A549 (cell line): ENCODE measurements around the gene LCN15.

Experiments
- BHLHE40 ChIP-seq: IDR thresholded peaks from 2 replicates; pipeline ENCODE4 v1.6.1; 2012; ENCODE audit warnings: low read depth, low read length, inconsistent platforms
- EP300 ChIP-seq, 2 experiments: fragments of >200 bp; sonication (Bioruptor Twin); formaldehyde crosslinking; IDR thresholded peaks; 2 replicates in 1 of 2; 3 replicates in 1 of 2; pipeline ENCODE4 v1.6.1; 2016 to 2017
- MAFK ChIP-seq: fragments of 450-650 bp; IDR thresholded peaks from 2 replicates; pipeline ENCODE4 v1.6.1; 2014; ENCODE audit not compliant: partially characterized antibody
- MAX ChIP-seq: IDR thresholded peaks from 2 replicates; pipeline ENCODE4 v1.6.1; 2012
- NFE2L2 ChIP-seq: fragments of 150-350 bp; conservative IDR thresholded peaks from 2 replicates; pipeline ENCODE4 v1.6.1; 2014; ENCODE audit warnings: low read length
- POLR2A ChIP-seq: IDR thresholded peaks from 2 replicates; pipeline ENCODE4 v1.6.1; 2012; ENCODE audit warnings: mild to moderate bottlenecking, low read length
- REST ChIP-seq: fragments of 200-600 bp; sonication (generic); IDR thresholded peaks from 2 replicates; pipeline ENCODE4 v1.6.1; 2016; ENCODE audit warnings: antibody characterized with exemption, mild to moderate bottlenecking, moderate library complexity
- TF ChIP-seq, protein P1 (sequence below): fragments of >200 bp; sonication (Bioruptor Twin); formaldehyde crosslinking; IDR thresholded peaks from 3 replicates; pipeline ENCODE4 v1.5.1; 2016
- TF ChIP-seq, protein P2 (sequence below): fragments of >200 bp; sonication (Bioruptor Twin); formaldehyde crosslinking; IDR thresholded peaks from 2 replicates; pipeline ENCODE4 v1.6.1; 2016

DNA sequence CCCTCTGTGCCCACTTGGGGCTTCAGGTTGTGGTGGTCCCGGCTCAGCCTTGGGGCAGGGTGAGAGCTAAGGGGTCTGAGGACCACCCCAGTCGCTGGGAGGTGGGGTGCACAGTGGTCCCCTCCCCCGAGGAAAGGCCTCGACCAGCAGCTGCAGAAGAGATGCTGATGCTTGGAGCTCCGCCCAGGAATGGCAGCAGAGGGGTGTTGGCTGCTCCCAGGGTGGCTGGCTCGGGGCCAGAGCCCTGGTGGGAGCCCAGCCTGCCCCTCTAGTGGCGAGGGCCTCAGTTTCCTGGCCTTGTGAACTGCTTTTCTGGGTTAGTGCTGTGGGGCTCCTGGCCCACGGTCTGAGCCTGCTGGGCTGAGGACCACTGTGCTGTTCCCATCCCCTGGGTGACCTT, 50.8 kb downstream of the LCN15 start:
- no peak for TF ChIP-seq MAX
- TF ChIP-seq, protein P1, sequence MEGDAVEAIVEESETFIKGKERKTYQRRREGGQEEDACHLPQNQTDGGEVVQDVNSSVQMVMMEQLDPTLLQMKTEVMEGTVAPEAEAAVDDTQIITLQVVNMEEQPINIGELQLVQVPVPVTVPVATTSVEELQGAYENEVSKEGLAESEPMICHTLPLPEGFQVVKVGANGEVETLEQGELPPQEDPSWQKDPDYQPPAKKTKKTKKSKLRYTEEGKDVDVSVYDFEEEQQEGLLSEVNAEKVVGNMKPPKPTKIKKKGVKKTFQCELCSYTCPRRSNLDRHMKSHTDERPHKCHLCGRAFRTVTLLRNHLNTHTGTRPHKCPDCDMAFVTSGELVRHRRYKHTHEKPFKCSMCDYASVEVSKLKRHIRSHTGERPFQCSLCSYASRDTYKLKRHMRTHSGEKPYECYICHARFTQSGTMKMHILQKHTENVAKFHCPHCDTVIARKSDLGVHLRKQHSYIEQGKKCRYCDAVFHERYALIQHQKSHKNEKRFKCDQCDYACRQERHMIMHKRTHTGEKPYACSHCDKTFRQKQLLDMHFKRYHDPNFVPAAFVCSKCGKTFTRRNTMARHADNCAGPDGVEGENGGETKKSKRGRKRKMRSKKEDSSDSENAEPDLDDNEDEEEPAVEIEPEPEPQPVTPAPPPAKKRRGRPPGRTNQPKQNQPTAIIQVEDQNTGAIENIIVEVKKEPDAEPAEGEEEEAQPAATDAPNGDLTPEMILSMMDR, result no peak
- TF ChIP-seq, protein P2, sequence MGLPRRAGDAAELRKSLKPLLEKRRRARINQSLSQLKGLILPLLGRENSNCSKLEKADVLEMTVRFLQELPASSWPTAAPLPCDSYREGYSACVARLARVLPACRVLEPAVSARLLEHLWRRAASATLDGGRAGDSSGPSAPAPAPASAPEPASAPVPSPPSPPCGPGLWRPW, result no peak
- TF ChIP-seq POLR2A, result no peak
- no peak for TF ChIP-seq MAFK
- TF ChIP-seq REST, result no peak
- no peak for TF ChIP-seq NFE2L2
- TF ChIP-seq BHLHE40, result no peak
- no peak for TF ChIP-seq EP300 (IDR thresholded peaks at IDR 0.05)
